ENCODE measurements around the gene LHX6.

DNA sequence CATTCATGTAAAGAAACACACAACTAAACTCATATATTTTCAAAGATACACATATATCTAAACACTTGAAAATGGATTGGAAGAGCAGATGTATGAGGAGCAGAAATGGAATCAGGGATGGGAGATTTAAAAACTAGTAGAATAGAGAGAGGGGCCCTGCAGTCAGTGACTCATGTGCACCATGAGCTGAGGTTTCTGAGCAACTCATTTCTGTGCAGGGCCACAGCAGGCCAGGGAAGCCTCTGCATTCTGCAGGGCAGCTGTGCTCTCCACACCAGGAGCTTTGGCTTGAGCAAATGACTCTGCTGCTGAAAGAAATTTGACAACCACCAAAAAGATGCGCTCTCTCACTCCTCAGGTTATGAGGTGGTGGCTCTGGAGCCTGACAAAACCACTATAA, 27.1 kb downstream of the LHX6 start:
- TF ChIP-seq NR3C1 (IDR thresholded peaks at IDR 0.05) (no peak), CTCF (IDR thresholded peaks at IDR 0.05) (no peak)

All from A549 (cell line).